Prostate gland (tissue), 2 donors: ENCODE measurements around the gene BNC1. TPM values are rescaled to one million over a fixed set of nuclear protein-coding genes. Genes with fewer than 3 reads are reported as not detected.

Source experiments
- DNase-seq: peaks from one replicate; pipeline ENCODE4 v3.0.0-alpha.2; 2019; ENCODE audit warnings: low spot score
- H3K27ac ChIP-seq, 2 donors: fragments of 200-600 bp; sonication (generic); 2 replicates each; pipeline ENCODE4 v1.5.1; 2017 to 2019
- H3K27me3 ChIP-seq: fragments of 200-600 bp; sonication (generic); replicated peaks from 2 replicates; pipeline ENCODE4 v1.5.1; 2019; ENCODE audit not compliant: insufficient read depth
- H3K36me3 ChIP-seq, 2 donors: fragments of 200-600 bp; sonication (generic); 1 replicate in 1 of 2; 2 replicates in 1 of 2; pipeline versions ENCODE4 v1.5.1 to v1.8.1; 2017 to 2019
- H3K4me1 ChIP-seq: fragments of 200-600 bp; sonication (generic); replicated peaks from 2 replicates; pipeline ENCODE4 v1.5.1; 2019
- H3K4me3 ChIP-seq, 2 donors: fragments of 200-600 bp; sonication (generic); 2 replicates each; pipeline ENCODE4 v1.5.1; 2017 to 2019
- H3K9me3 ChIP-seq: fragments of 200-600 bp; sonication (generic); 2 replicates; pipeline ENCODE4 v1.5.1; 2017
- CTCF ChIP-seq, 4 experiments: fragments of 200-600 bp in 2 of 4; fragments of 450-650 bp in 2 of 4; sonication (generic) in 2 of 4; IDR thresholded peaks; 1 replicate in 3 of 4; 2 replicates in 1 of 4; pipeline ENCODE4 v1.5.1; 2016 to 2019; ENCODE audit warnings: antibody characterized with exemption in 4 of 4, mild to moderate bottlenecking in 2 of 4, moderate library complexity in 2 of 4
- POLR2A ChIP-seq: fragments of 450-650 bp; IDR thresholded peaks from one replicate; pipeline ENCODE4 v1.6.1; 2016; ENCODE audit warnings: antibody characterized with exemption, mild to moderate bottlenecking
- POLR2AphosphoS5 ChIP-seq: sonication (generic); formaldehyde crosslinking; IDR thresholded peaks from one replicate; pipeline ENCODE4 v1.6.1; 2017; ENCODE audit warnings: antibody characterized with exemption
- WGBS: methylation state at CpG from one replicate; pipeline ENCODE4 v1.1.5; 2018; 5-methylcytosine and 5-hydroxymethylcytosine counted together
- intact Hi-C: fragments of 100-400 bp; cut with DNase I; formaldehyde crosslinking; loops from one replicate; pipeline ENCODE4 v1.14.2; 2022
- total RNA-seq, 2 donors: library from RNA; depleted of rRNA; stranded (reverse); fragments of >200 nt; gene quantifications; one replicate each; pipeline ENCODE4 v1.1.0, GENCODE V29; 2016

The BNC1 gene
- total RNA-seq, 2 donors from 2014 or later = 0.27 to 11.0 TPM

GRCh38 chr15:83285284-83285978, 967 bp upstream of the BNC1 start:
- no peaks in the 10 kb centered on the region for H3K9me3 ChIP-seq
- TF ChIP-seq POLR2A (no peak), CTCF (IDR thresholded peaks at IDR 0.05) (no peak), POLR2AphosphoS5 (no peak)
- H3K4me3 ChIP-seq = no peak overlapping the region
- H3K27ac ChIP-seq = no peak overlapping the region
- H3K36me3 ChIP-seq = no peaks in the 10 kb centered on the region
- WGBS = 75% methylated on average over 19 of the region's 19 CpGs
- intact Hi-C loops = no loop called here
- no peak for DNase-seq
- H3K4me1 ChIP-seq = no peaks in the 10 kb centered on the region
- peaks cover 3% of the 10 kb centered on the region for H3K27me3 ChIP-seq

GRCh38 chr15:83283813-83284558, 478 bp downstream of the BNC1 start:
- TF ChIP-seq POLR2AphosphoS5 = no peak
- no peak for TF ChIP-seq POLR2A
- TF ChIP-seq CTCF (IDR thresholded peaks at IDR 0.05) = no peak
- Histone ChIP-seq H3K36me3 (no peaks in the 10 kb centered on the region), H3K27me3 (peaks cover 3% of the 10 kb centered on the region), H3K4me1 (no peaks in the 10 kb centered on the region), H3K27ac (no peak overlapping the region), H3K9me3 (no peaks in the 10 kb centered on the region), H3K4me3 (peak overlapping the region; percentile 19 to 21)
- WGBS = 5% methylated on average over 52 of the region's 80 CpGs
- no peak for DNase-seq
- intact Hi-C loops = no loop called here

- peak overlapping the region; percentile 19 to 21 for H3K4me3 ChIP-seq
- intact Hi-C loops = no loop called here
- H3K27ac ChIP-seq = no peak overlapping the region
- peaks cover 3% of the 10 kb centered on the region for H3K27me3 ChIP-seq
- no peaks in the 10 kb centered on the region for H3K4me1 ChIP-seq
- no peaks in the 10 kb centered on the region for H3K36me3 ChIP-seq
- 5% methylated on average over 35 of the region's 70 CpGs for WGBS
- no peak for TF ChIP-seq POLR2AphosphoS5
- TF ChIP-seq POLR2A = no peak
- no peak for TF ChIP-seq CTCF (IDR thresholded peaks at IDR 0.05)
- DNase-seq = no peak
- H3K9me3 ChIP-seq = no peaks in the 10 kb centered on the region
These were observed 1.2 kb downstream of the BNC1 start for GRCh38 chr15:83283138-83283812.

GRCh38 chr15:83282776-83283137, 1.7 kb downstream of the BNC1 start:
- Histone ChIP-seq H3K4me3 (peak overlapping the region in 1 of 2 donors; percentile 19), H3K4me1 (no peaks in the 10 kb centered on the region), H3K36me3 (no peaks in the 10 kb centered on the region), H3K27me3 (peaks cover 3% of the 10 kb centered on the region), H3K27ac (no peak overlapping the region), H3K9me3 (no peaks in the 10 kb centered on the region)
- intact Hi-C loops = no loop called here
- no peak for DNase-seq
- TF ChIP-seq POLR2A = no peak
- no peak for TF ChIP-seq CTCF (IDR thresholded peaks at IDR 0.05)
- TF ChIP-seq POLR2AphosphoS5 = no peak
- WGBS = 22% methylated on average over 10 of the region's 10 CpGs
